ENCODE results near the gene SLC6A12.

- peak; percentile 36 to 66 (median 59) for TF ChIP-seq CTCF (IDR thresholded peaks at IDR 0.05)
- TF ChIP-seq POLR2A (IDR thresholded peaks at IDR 0.05), result no peak
Observed at GRCh38 chr12:153080-153746, 60.7 kb downstream of the SLC6A12 start.

All from heart left ventricle (tissue), 13 donors.